Endothelial cell of umbilical vein (primary cell): ENCODE data around the gene CNTN2. TPM values are rescaled to one million over a fixed set of nuclear protein-coding genes. Genes with fewer than 3 reads are reported as not detected.

Source experiments
- BruUV-seq: library from RNA; stranded (reverse); fragments of 400-500 nt; replicated peaks from 2 replicates; lab custom pipeline; 2021; lab: Mats Ljungman, UMichigan
- CTCF ChIA-PET: fragments of 300-600, 350-600 bp; sonication (Branson Sonifier 250); formaldehyde crosslinking; loops from one replicate; lab custom pipeline; 2021; ENCODE audit warnings: antibody characterized with exemption, inconsistent platforms; lab: Charles Lee
- POLR2A ChIA-PET: fragments of 300-600, 350-600 bp; sonication (Branson Sonifier 250); formaldehyde crosslinking; loops from one replicate; lab custom pipeline; 2021; ENCODE audit warnings: antibody characterized with exemption, inconsistent platforms; lab: Charles Lee
- DNase-seq: peaks from one replicate; pipeline ENCODE4 v3.0.0-alpha.2; 2011; ENCODE audit warnings: low read depth, low spot score
- FAIRE-seq: peaks from 2 replicates; lab custom pipeline; 2011; peaks lifted over from hg19 to GRCh38; lab: Jason Lieb, UNC
- H2AFZ ChIP-seq: 2 replicates; pipeline ENCODE4 v1.6.0; 2012; ENCODE audit warnings: low read depth, low read length, control low read depth, inconsistent platforms
- H3K27ac ChIP-seq: 2 replicates; pipeline ENCODE4 v1.5.1; 2011; ENCODE audit warnings: low read depth, mild to moderate bottlenecking, control low read depth, low read length, moderate library complexity; ENCODE audit not compliant: insufficient read depth
- H3K27me3 ChIP-seq, 2 experiments: 2 replicates each; pipeline versions ENCODE4 v1.6.0 to v1.6.1; 2011; ENCODE audit warnings: low read length in 2 of 2, mixed read lengths in 1 of 2; ENCODE audit not compliant: control insufficient read depth in 2 of 2, insufficient read depth in 2 of 2
- H3K36me3 ChIP-seq, 2 experiments: 2 replicates in 1 of 2; 3 replicates in 1 of 2; pipeline ENCODE4 v1.5.1; 2011; ENCODE audit warnings: low read length in 2 of 2, mild to moderate bottlenecking in 1 of 2, moderate library complexity in 1 of 2; ENCODE audit not compliant: control insufficient read depth in 2 of 2, insufficient read depth in 2 of 2; ENCODE audit errors: extremely low read depth in 1 of 2
- H3K4me1 ChIP-seq: 3 replicates; pipeline ENCODE4 v1.5.1; 2011; ENCODE audit warnings: mild to moderate bottlenecking, low read length; ENCODE audit not compliant: control insufficient read depth, insufficient read depth; ENCODE audit errors: extremely low read depth
- H3K4me2 ChIP-seq: 2 replicates; pipeline ENCODE4 v1.6.1; 2011; ENCODE audit warnings: low read length, control low read depth, mixed read lengths; ENCODE audit not compliant: insufficient read depth
- H3K4me3 ChIP-seq, 3 experiments: fragments of 200-600 bp in 1 of 3; sonication (generic), shearing (Covaris generic) in 1 of 3; replicated peaks in 1 of 3; 2 replicates each; pipeline ENCODE4 v1.5.1; 2011 to 2016; ENCODE audit warnings: control low read depth in 3 of 3, low read length in 3 of 3, mild to moderate bottlenecking in 2 of 3, inconsistent platforms in 1 of 3, low read depth in 1 of 3, moderate library complexity in 1 of 3; ENCODE audit not compliant: insufficient read depth in 1 of 3
- H3K79me2 ChIP-seq: 2 replicates; pipeline ENCODE4 v1.6.0; 2012; ENCODE audit warnings: low read length, inconsistent platforms; ENCODE audit not compliant: control insufficient read depth, insufficient read depth
- H3K9ac ChIP-seq: replicated peaks from 2 replicates; pipeline ENCODE3; 2011; ENCODE audit warnings: low read length, control low read depth; ENCODE audit not compliant: insufficient read depth; ENCODE audit errors: extremely low read depth
- H3K9me1 ChIP-seq: replicated peaks from 3 replicates; pipeline ENCODE4 v1.6.0; 2011; ENCODE audit warnings: mild to moderate bottlenecking, low read length; ENCODE audit not compliant: control insufficient read depth, insufficient read depth; ENCODE audit errors: extremely low read depth
- H3K9me3 ChIP-seq: replicated peaks from 2 replicates; pipeline ENCODE4 v1.5.1; 2012; ENCODE audit warnings: low read length, inconsistent platforms; ENCODE audit not compliant: control insufficient read depth, insufficient read depth
- H4K20me1 ChIP-seq: replicated peaks from 2 replicates; pipeline ENCODE3; 2011; ENCODE audit warnings: mild to moderate bottlenecking, low read length; ENCODE audit not compliant: control insufficient read depth, insufficient read depth; ENCODE audit errors: extremely low read depth
- CTCF ChIP-seq, 2 donors: IDR thresholded peaks; 1 replicate in 1 of 2; 2 replicates in 1 of 2; pipeline ENCODE4 v1.5.1; 2011; ENCODE audit warnings: low read length in 2 of 2, mild to moderate bottlenecking in 2 of 2, moderate library complexity in 2 of 2, control low read depth in 1 of 2, inconsistent platforms in 1 of 2, low read depth in 1 of 2; ENCODE audit not compliant: insufficient read depth in 1 of 2; ENCODE audit errors: extremely low read depth in 1 of 2
- EZH2 ChIP-seq: IDR thresholded peaks from 2 replicates; pipeline ENCODE4 v1.6.1; 2012; ENCODE audit warnings: borderline replicate concordance, low read depth, mild to moderate bottlenecking, moderate library complexity, low read length, inconsistent platforms; ENCODE audit not compliant: severe bottlenecking
- FOS ChIP-seq: IDR thresholded peaks from 2 replicates; pipeline ENCODE4 v1.6.1; 2011; ENCODE audit warnings: mild to moderate bottlenecking, low read length, moderate library complexity, borderline replicate concordance; ENCODE audit not compliant: insufficient read depth
- GATA2 ChIP-seq: IDR thresholded peaks from 2 replicates; pipeline ENCODE4 v1.7.0; 2011; ENCODE audit warnings: low read depth, mild to moderate bottlenecking, moderate library complexity, mixed read lengths, low read length; ENCODE audit not compliant: insufficient read length, insufficient read depth
- JUN ChIP-seq: IDR thresholded peaks from 2 replicates; pipeline ENCODE4 v1.6.1; 2011; ENCODE audit warnings: borderline replicate concordance, low read depth; ENCODE audit not compliant: insufficient read length, insufficient read depth
- MYC ChIP-seq: IDR thresholded peaks from one replicate; pipeline ENCODE4 v1.6.1; 2011; ENCODE audit warnings: mild to moderate bottlenecking, low read depth, low read length
- POLR2A ChIP-seq: IDR thresholded peaks from 2 replicates; pipeline ENCODE4 v1.6.1; 2012; ENCODE audit warnings: low read depth, mild to moderate bottlenecking, control low read depth, low read length
- POLR2AphosphoS5 ChIP-seq: IDR thresholded peaks from 2 replicates; pipeline ENCODE4 v1.6.1; 2012; ENCODE audit warnings: low read depth, mild to moderate bottlenecking, control low read depth, low read length, moderate library complexity; ENCODE audit not compliant: insufficient read depth
- dilution Hi-C: fragments of 300-500 bp; cut with MboI; formaldehyde crosslinking; loops from one replicate; pipeline ENCODE4 v1.15.0; 2019; ENCODE audit warnings: low sequenced_read_pairs; ENCODE audit not compliant: extremely low pct_ligation_motif_present
- intact Hi-C: fragments of 100-400 bp; cut with micrococcal nuclease; formaldehyde crosslinking; loops from one replicate; pipeline ENCODE4 v1.10.0; 2022
- polyA plus RNA-seq, 4 experiments: library from polyadenylated mRNA; depleted of rRNA in 3 of 4; stranded (reverse) in 3 of 4; unstranded in 1 of 4; fragments of >200 nt; gene quantifications; 2 replicates each; pipeline versions ENCODE4 v1.2.1 to v1.2.3, GENCODE V29; 2011 to 2012; ENCODE audit warnings: missing spikeins in 1 of 4
- total RNA-seq: library from RNA; stranded (reverse); gene quantifications from 2 replicates; pipeline ENCODE4 v1.2.3, GENCODE V29; 2021
- TF ChIP-seq, protein P1 (sequence below): IDR thresholded peaks from 2 replicates; pipeline ENCODE4 v1.6.1; 2011; ENCODE audit not compliant: insufficient read depth, insufficient read length

The CNTN2 gene
- total and polyA plus RNA-seq, 2 donors (not counting 3 experiments of a cell fraction or from before 2014, with no cell fraction given): not detected

DNA sequence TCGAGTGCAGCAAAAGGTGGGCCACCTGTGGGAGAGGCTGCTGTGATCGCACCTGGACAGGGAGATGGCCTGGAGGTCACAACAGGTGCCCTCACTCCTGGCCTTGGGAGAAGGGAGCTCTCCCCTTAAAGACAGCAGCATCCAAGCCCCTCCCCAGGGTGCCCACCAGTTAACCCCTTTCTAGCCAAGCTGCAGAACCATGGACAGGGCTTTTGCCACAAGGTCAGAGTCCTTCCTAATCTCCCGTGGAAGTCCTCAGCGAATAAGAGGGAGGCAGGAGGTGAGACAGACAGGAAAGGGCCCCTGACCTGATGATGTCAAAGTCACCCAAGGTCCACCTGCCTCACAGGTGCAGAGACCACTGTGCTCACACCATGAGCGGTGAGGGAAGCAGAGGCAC lies 1.7 kb downstream of the CNTN2 start:
- Histone ChIP-seq H3K9ac (no peak overlapping the region), H2AFZ (no peak overlapping the region), H3K9me3 (no peaks in the 10 kb centered on the region), H3K4me1 (no peaks in the 10 kb centered on the region), H3K27me3 (peaks cover 37 to 48% of the 10 kb centered on the region in 2 experiments), H3K79me2 (no peaks in the 10 kb centered on the region), H3K36me3 (no peaks in the 10 kb centered on the region), H3K4me3 (no peak overlapping the region), H3K9me1 (no peaks in the 10 kb centered on the region), H3K27ac (no peak overlapping the region), H4K20me1 (no peaks in the 10 kb centered on the region), H3K4me2 (no peak overlapping the region)
- dilution Hi-C loops: no loop called here
- no TSS peak for BruUV-seq
- ChIA-PET POLR2A (no interaction called here), CTCF (interaction anchor here (1.0 kb wide), 1 partner anchor 17 kb away, joined by 5 read pairs; no protein-coding TSS in a partner anchor)
- DNase-seq (no peak), FAIRE-seq (no peak)
- intact Hi-C loops: no loop called here
- TF ChIP-seq FOS (no peak), MYC (no peak), POLR2A (no peak), EZH2 (no peak), POLR2AphosphoS5 (no peak), JUN (no peak), GATA2 (no peak), CTCF (IDR thresholded peaks at IDR 0.05; ENCODE audit: extremely low read depth in 1 of 2, insufficient read depth in 1 of 2, low read depth in 1 of 2, low read length in 2 of 2) (no peak)
- TF ChIP-seq, protein P1, sequence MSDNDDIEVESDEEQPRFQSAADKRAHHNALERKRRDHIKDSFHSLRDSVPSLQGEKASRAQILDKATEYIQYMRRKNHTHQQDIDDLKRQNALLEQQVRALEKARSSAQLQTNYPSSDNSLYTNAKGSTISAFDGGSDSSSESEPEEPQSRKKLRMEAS: no peak
